ENCODE results near the gene TOR1A. TPM values are rescaled to one million over a fixed set of nuclear protein-coding genes. Genes with fewer than 3 reads are reported as not detected.

TOR1A gene
- polyA plus RNA-seq, 2 of the 4 experiments (the other 2 are of a cell fraction), result 54.0 to 74.9 TPM

GRCh38 chr9:129845373-129845772, 21.4 kb upstream of the TOR1A start:
- CTCF ChIA-PET, result interaction anchor here (0.9 to 1.2 kb wide), 2 partner anchors 11 to 279 kb away, joined by 3 read pairs; no protein-coding TSS in a partner anchor
- H3K4me3 ChIP-seq, result no peak overlapping the region
- ATAC-seq (no peak), FAIRE-seq (no peak), DNase-seq (ENCODE audit: low read depth in 1 of 2, low spot score in 1 of 2) (no peak)
- POLR2A ChIA-PET, result no interaction called here
- no peak overlapping the region for H3K27ac ChIP-seq
- 52% methylated on average over 2 of the region's 2 CpGs for WGBS (ENCODE audit: missing lambda C conversion rate)
- H3K4me2 ChIP-seq, result no peak overlapping the region
- H3K9me3 ChIP-seq, result no peaks in the 10 kb centered on the region
- TF ChIP-seq HES2 (IDR thresholded peaks at IDR 0.05), result no peak
- TF ChIP-seq GATA3 (IDR thresholded peaks at IDR 0.05; ENCODE audit: borderline replicate concordance), result no peak
- no peak for TF ChIP-seq SREBF2 (IDR thresholded peaks at IDR 0.05)
- no peak for TF ChIP-seq KDM1A (IDR thresholded peaks at IDR 0.05; ENCODE audit: low read depth)
- TF ChIP-seq CBX8 (IDR thresholded peaks at IDR 0.05), result no peak
- no peak for TF ChIP-seq ZNF302 (CRISPR knock-in tag; IDR thresholded peaks at IDR 0.05)
- TF ChIP-seq RCOR1 (IDR thresholded peaks at IDR 0.05; ENCODE audit: low read depth, low read length), result no peak
- no peak for TF ChIP-seq FOXS1 (CRISPR knock-in tag; IDR thresholded peaks at IDR 0.05)
- no peak for TF ChIP-seq HDAC2 (IDR thresholded peaks at IDR 0.05)
- TF ChIP-seq USF2 (IDR thresholded peaks at IDR 0.05), result no peak
- TF ChIP-seq RFX5 (IDR thresholded peaks at IDR 0.05), result no peak
- TF ChIP-seq BHLHE40 (IDR thresholded peaks at IDR 0.05; ENCODE audit: low read depth, low read length), result no peak
- TF ChIP-seq HOXA7 (CRISPR knock-in tag; IDR thresholded peaks at IDR 0.05), result no peak
- no peak for TF ChIP-seq MAX (IDR thresholded peaks at IDR 0.05)
- no peak for TF ChIP-seq PBX3 (IDR thresholded peaks at IDR 0.05)
- no peak for TF ChIP-seq MYC (IDR thresholded peaks at IDR 0.05; ENCODE audit: borderline replicate concordance, low read length)
- no peak for TF ChIP-seq EHF (CRISPR knock-in tag; IDR thresholded peaks at IDR 0.05)
- no peaks in the 10 kb centered on the region for H3K4me1 ChIP-seq

- Histone ChIP-seq H3K4me1 (0 out of 3 replicates have a peak, but pooled peaks cover 3% of the 10 kb centered on the region), H3K4me2 (no peak overlapping the region), H3K27ac (no peak overlapping the region), H3K9me3 (no peaks in the 10 kb centered on the region), H3K4me3 (no peak overlapping the region)
- FAIRE-seq, result no peak
- TF ChIP-seq ZFP36 (IDR thresholded peaks at IDR 0.05; ENCODE audit: borderline replicate concordance, partially characterized antibody), result no peak
- no peak for TF ChIP-seq RAD21 (conservative IDR thresholded peaks at IDR 0.05 in 1 of 2, IDR thresholded peaks at IDR 0.05 in 1 of 2)
- no peak for TF ChIP-seq POLR2A (IDR thresholded peaks at IDR 0.05; ENCODE audit: low read length)
- TF ChIP-seq CEBPB (IDR thresholded peaks at IDR 0.05), result no peak
- no peak for TF ChIP-seq CBX2 (IDR thresholded peaks at IDR 0.05; ENCODE audit: borderline replicate concordance, low read depth)
- ChIA-PET POLR2A (no interaction called here), CTCF (interaction anchor here (0.6 kb wide), 1 partner anchor 152 kb away, joined by 4 read pairs; no protein-coding TSS in a partner anchor)
- ATAC-seq, result no peak
- WGBS (ENCODE audit: missing lambda C conversion rate), result 80% methylated on average over 4 of the region's 4 CpGs
- DNase-seq (ENCODE audit: low read depth in 1 of 2, low spot score in 1 of 2), result no peak
Measured at GRCh38 chr9:129841071-129841470, 17.1 kb upstream of the TOR1A start.

- H3K27ac ChIP-seq, result no peak overlapping the region
- ChIA-PET POLR2A (no interaction called here), CTCF (no interaction called here)
- 92% methylated on average over 8 of the region's 8 CpGs for WGBS (ENCODE audit: missing lambda C conversion rate)
- H3K4me2 ChIP-seq, result no peak overlapping the region
- FAIRE-seq (no peak), ATAC-seq (no peak), DNase-seq (ENCODE audit: low read depth in 1 of 2, low spot score in 1 of 2) (no peak)
- H3K9me3 ChIP-seq, result no peaks in the 10 kb centered on the region
- 0 out of 3 replicates have a peak, but pooled peaks cover 4% of the 10 kb centered on the region for H3K4me1 ChIP-seq
- no peak for TF ChIP-seq CHD4 (IDR thresholded peaks at IDR 0.05; ENCODE audit: borderline replicate concordance)
- no peak for TF ChIP-seq NR3C1 (IDR thresholded peaks at IDR 0.05)
- TF ChIP-seq GATA3 (IDR thresholded peaks at IDR 0.05; ENCODE audit: borderline replicate concordance), result no peak
- TF ChIP-seq NFE2L2 (conservative IDR thresholded peaks at IDR 0.05; ENCODE audit: low read length), result no peak
- no peak overlapping the region for H3K4me3 ChIP-seq
Measured at GRCh38 chr9:129840034-129840433, 16.1 kb upstream of the TOR1A start.

Measured in A549 (cell line).